IMR-90 (cell line): ENCODE data around the gene IKZF4. TPM values are rescaled to one million over a fixed set of nuclear protein-coding genes. Genes with fewer than 3 reads are reported as not detected.

ENCODE experiments used
- ATAC-seq: fragments of 200-7000 bp; cut with Tn5 transposase; 2 replicates; pipeline ENCODE4 v1.9.1; 2020; ENCODE audit warnings: low read depth, mild to moderate bottlenecking, moderate library complexity
- Bru-seq: library from RNA; stranded (reverse); fragments of 400-500 nt; gene quantifications from one replicate; lab custom pipeline; 2021; lab: Mats Ljungman, UMichigan
- BruChase-seq, 2 experiments: library from RNA; stranded (reverse); fragments of 400-500 nt; gene quantifications; one replicate each; lab custom pipeline; 2021; lab: Mats Ljungman, UMichigan
- BruUV-seq: library from RNA; stranded (reverse); fragments of 400-500 nt; replicated peaks from 2 replicates; lab custom pipeline; 2021; lab: Mats Ljungman, UMichigan
- CTCF ChIA-PET: fragments of 300-600 bp; formaldehyde crosslinking; extraction: SDS; loops from one replicate; lab custom pipeline; 2021; ENCODE audit warnings: antibody characterized with exemption; lab: Yijun Ruan, JAX
- POLR2A ChIA-PET: fragments of 300-600 bp; sonication (Branson Sonifier 250); formaldehyde crosslinking; loops from one replicate; lab custom pipeline; 2022; ENCODE audit warnings: antibody characterized with exemption; ENCODE audit not compliant: unreplicated experiment; lab: Charles Lee
- DNase-seq: peaks from one replicate; pipeline ENCODE4 v3.0.0; 2013
- H2AFZ ChIP-seq: replicated peaks from 2 replicates; pipeline ENCODE3; 2013; ENCODE audit warnings: low read length, mild to moderate bottlenecking; ENCODE audit not compliant: poor library complexity
- H2AK5ac ChIP-seq: 2 replicates; pipeline ENCODE4 v1.6.1; 2013; ENCODE audit warnings: low read depth, low read length, inconsistent platforms
- H2AK9ac ChIP-seq: replicated peaks from 2 replicates; pipeline ENCODE3; 2013; ENCODE audit warnings: mild to moderate bottlenecking, low read depth, low read length, moderate library complexity; ENCODE audit not compliant: poor library complexity
- H2BK120ac ChIP-seq: 2 replicates; pipeline ENCODE4 v1.6.1; 2013; ENCODE audit warnings: low read depth, low read length, inconsistent platforms
- H2BK15ac ChIP-seq: 3 replicates; pipeline ENCODE4 v1.6.1; 2013; ENCODE audit warnings: low read depth, low read length, inconsistent platforms
- H2BK20ac ChIP-seq: 2 replicates; pipeline ENCODE4 v1.6.1; 2013; ENCODE audit warnings: low read depth, mild to moderate bottlenecking, inconsistent platforms, low read length, moderate library complexity
- H2BK5ac ChIP-seq: 2 replicates; pipeline ENCODE4 v1.6.1; 2013; ENCODE audit warnings: mild to moderate bottlenecking, low read depth, low read length, inconsistent platforms; ENCODE audit not compliant: poor library complexity, severe bottlenecking
- H3K14ac ChIP-seq: replicated peaks from 2 replicates; pipeline ENCODE4 v1.6.1; 2013; ENCODE audit warnings: low read depth, low read length, inconsistent platforms
- H3K18ac ChIP-seq: 2 replicates; pipeline ENCODE4 v1.6.1; 2013; ENCODE audit warnings: low read depth, low read length, control low read depth
- H3K23ac ChIP-seq: 2 replicates; pipeline ENCODE4 v1.6.1; 2013; ENCODE audit warnings: low read depth, low read length, inconsistent platforms
- H3K27ac ChIP-seq: 2 replicates; pipeline ENCODE4 v1.5.1; 2013; ENCODE audit warnings: mild to moderate bottlenecking, control low read depth, low read length; ENCODE audit not compliant: insufficient read depth
- H3K27me3 ChIP-seq: 2 replicates; pipeline ENCODE4 v1.6.1; 2013; ENCODE audit warnings: low read length; ENCODE audit not compliant: control insufficient read depth, insufficient read depth
- H3K36me3 ChIP-seq: 2 replicates; pipeline ENCODE4 v1.6.1; 2013; ENCODE audit warnings: low read length, mixed read lengths; ENCODE audit not compliant: control insufficient read depth, insufficient read depth
- H3K4ac ChIP-seq: 2 replicates; pipeline ENCODE4 v1.6.1; 2013; ENCODE audit warnings: low read depth, low read length, inconsistent platforms
- H3K4me1 ChIP-seq: 2 replicates; pipeline ENCODE4 v1.6.1; 2013; ENCODE audit warnings: low read length, mixed read lengths; ENCODE audit not compliant: control insufficient read depth, insufficient read depth
- H3K4me2 ChIP-seq: 2 replicates; pipeline ENCODE4 v1.6.1; 2013; ENCODE audit warnings: low read depth, mild to moderate bottlenecking, control low read depth, low read length, moderate library complexity
- H3K4me3 ChIP-seq: 2 replicates; pipeline ENCODE4 v1.5.1; 2013; ENCODE audit warnings: low read depth, mild to moderate bottlenecking, control low read depth, low read length, moderate library complexity; ENCODE audit not compliant: insufficient read depth
- H3K56ac ChIP-seq: 2 replicates; pipeline ENCODE4 v1.6.1; 2013; ENCODE audit warnings: low read length, inconsistent platforms; ENCODE audit not compliant: insufficient read depth; ENCODE audit errors: extremely low read depth
- H3K79me1 ChIP-seq, 2 experiments: 2 replicates each; pipeline ENCODE4 v1.6.1; 2013; ENCODE audit warnings: low read length in 2 of 2, inconsistent platforms in 1 of 2, low read depth in 1 of 2
- H3K9ac ChIP-seq: 2 replicates; pipeline ENCODE4 v1.6.1; 2013; ENCODE audit warnings: low read depth, low read length, control low read depth
- H3K9me1 ChIP-seq: 2 replicates; pipeline ENCODE4 v1.6.1; 2013; ENCODE audit warnings: low read length, inconsistent platforms; ENCODE audit not compliant: insufficient read depth
- H3K9me3 ChIP-seq: 2 replicates; pipeline ENCODE4 v1.6.1; 2013; ENCODE audit warnings: low read length; ENCODE audit not compliant: control insufficient read depth, insufficient read depth
- H4K20me1 ChIP-seq: 2 replicates; pipeline ENCODE4 v1.6.1; 2013; ENCODE audit warnings: low read length, inconsistent platforms; ENCODE audit not compliant: insufficient read depth
- H4K5ac ChIP-seq: 2 replicates; pipeline ENCODE4 v1.6.1; 2013; ENCODE audit warnings: mild to moderate bottlenecking, low read depth, low read length, control low read depth
- H4K8ac ChIP-seq, 2 experiments: 2 replicates each; pipeline ENCODE4 v1.6.1; 2013; ENCODE audit warnings: low read depth in 2 of 2, low read length in 2 of 2, control low read depth in 1 of 2, inconsistent platforms in 1 of 2
- H4K91ac ChIP-seq: 2 replicates; pipeline ENCODE4 v1.6.1; 2013; ENCODE audit warnings: low read depth, low read length, inconsistent platforms; ENCODE audit not compliant: insufficient read depth
- CTCF ChIP-seq: conservative IDR thresholded peaks from 2 replicates; pipeline ENCODE4 v1.5.1; 2012; ENCODE audit warnings: mild to moderate bottlenecking, low read depth, low read length, improper control_type of control experiment
- MAZ ChIP-seq: IDR thresholded peaks from 2 replicates; pipeline ENCODE4 v1.6.1; 2012; ENCODE audit warnings: low read depth, mild to moderate bottlenecking, low read length, improper control_type of control experiment, moderate library complexity, borderline replicate concordance
- USF2 ChIP-seq: fragments of 150-350 bp; IDR thresholded peaks from 2 replicates; pipeline ENCODE4 v1.6.1; 2017; ENCODE audit warnings: mild to moderate bottlenecking, antibody characterized with exemption, low read length, low read depth
- WGBS, 2 experiments: methylation state at CpG; one replicate each; pipeline versions ENCODE4 v1.1.5 to v1.1.7; 2013; ENCODE audit warnings: missing lambda C conversion rate in 2 of 2; ENCODE audit not compliant: insufficient read length in 1 of 2; ENCODE audit errors: extremely low coverage in 2 of 2; 5-methylcytosine and 5-hydroxymethylcytosine counted together
- dilution Hi-C: fragments of 300-500 bp; cut with HindIII; formaldehyde crosslinking; loops from one replicate; pipeline ENCODE4 v1.14.3; 2018; ENCODE audit warnings: low sequenced_read_pairs; ENCODE audit not compliant: unreplicated experiment
- in situ Hi-C: fragments of 300-500 bp; cut with MboI; formaldehyde crosslinking; loops from 3 replicates; pipeline ENCODE4 v1.14.3; 2019; ENCODE audit warnings: low sequenced_read_pairs, inconsistent platforms, mixed read lengths
- intact Hi-C: fragments of 100-400 bp; cut with micrococcal nuclease; formaldehyde crosslinking; loops from 2 replicates; pipeline ENCODE4 v1.10.0; 2022
- long read RNA-seq: library from polyadenylated mRNA; unstranded; transcript quantifications from one replicate; pipeline ENCODE4 v2.0.0, GENCODE V29; 2021; ENCODE audit not compliant: unreplicated experiment
- polyA plus RNA-seq, 3 experiments: library from polyadenylated mRNA; depleted of rRNA; stranded (reverse); fragments of >200 nt; gene quantifications; 2 replicates each; pipeline ENCODE4 v1.2.3, GENCODE V29; 2012; ENCODE audit warnings: low replicate concordance in 1 of 3
- total RNA-seq: library from RNA; depleted of rRNA; stranded (reverse); fragments of >200 nt; gene quantifications from 2 replicates; pipeline ENCODE4 v1.2.3, GENCODE V29; 2012; rRNA removed

IKZF4 gene
- 1.4 and 1.8 TPM in 2 replicates for total RNA-seq
- polyA plus RNA-seq (2012; rRNA removed) = 6.6 and 7.1 TPM in 2 replicates
- polyA plus RNA-seq (2012; cell fraction: cytosol; rRNA removed) = 2.5 and 5.0 TPM in 2 replicates
- 13.2 and 19.1 TPM in 2 replicates for polyA plus RNA-seq (2012; cell fraction: nucleus; rRNA removed; ENCODE audit: low replicate concordance)
- percentile 58 among the genes with signal in this experiment for Bru-seq, nascent RNA
- percentile 73 among the genes with signal in this experiment for BruChase-seq, experiment 1, labeled RNA remaining after a 6-hour chase
- BruChase-seq, experiment 2, labeled RNA remaining after a 2-hour chase = percentile 69 among the genes with signal in this experiment
- long read RNA-seq, partial matches to known transcripts = 0 of 1 reads
- long read RNA-seq, other reads (novel, unspliced or antisense) = 1 of 1 reads

- Histone ChIP-seq H4K20me1 (no peaks in the 10 kb centered on the region), H3K4me2 (peak within 1 kb of the TSS; percentile 74), H2BK5ac (peak within 1 kb of the TSS; percentile 65), H3K9me1 (peaks cover 8% of the 10 kb centered on the region; the same call in 1 of the 2 replicates), H2AK5ac (peak within 1 kb of the TSS; percentile 94), H3K56ac (0 out of 2 replicates have a peak within 1 kb of the TSS, but pooled peaks have one; percentile 26), H3K27ac (peak within 1 kb of the TSS; percentile 70), H3K18ac (peak within 1 kb of the TSS; percentile 37), H3K79me1 (peaks cover 0 to 15% of the 10 kb centered on the region in 2 experiments; a peak in 3 of 4 replicates), H2AFZ (peak within 1 kb of the TSS; percentile 97), H3K4me1 (peaks cover 17% of the 10 kb centered on the region), H2AK9ac (peak within 1 kb of the TSS; percentile 97), H3K23ac (peak within 1 kb of the TSS; percentile 94), H4K91ac (peak within 1 kb of the TSS; percentile 79), H3K4me3 (peak within 1 kb of the TSS; percentile 26), H3K9ac (peak within 1 kb of the TSS; percentile 85), H3K9me3 (no peaks in the 10 kb centered on the region), H3K36me3 (peaks cover 9% of the 10 kb centered on the region; the same call in 1 of the 2 replicates), H3K4ac (peak within 1 kb of the TSS; percentile 89), H2BK15ac (peak within 1 kb of the TSS; percentile 70; the same call in 1 of the 3 replicates), H4K8ac (peak within 1 kb of the TSS; percentile 94 to 99), H4K5ac (peak within 1 kb of the TSS; percentile 65), H2BK120ac (peak within 1 kb of the TSS; percentile 55), H3K27me3 (no peaks in the 10 kb centered on the region), H3K14ac (peak within 1 kb of the TSS; percentile 90), H2BK20ac (no peak within 1 kb of the TSS)
- 20% methylated on average over 2 of the region's 10 CpGs; no CpG with 5 or more reads in 1 of the 2 experiments for WGBS, 2 experiments
- ChIA-PET POLR2A (interaction anchor here (0.7 kb wide), 1 partner anchor 22 kb away, joined by 4 read pairs; no protein-coding TSS in a partner anchor), CTCF (interaction anchor here (0.9 kb wide), 1 partner anchor 9 kb away, joined by 3 read pairs; no protein-coding TSS in a partner anchor)
- DNase-seq (peak; percentile 48), ATAC-seq (peak; percentile 83)
- no peak for TF ChIP-seq USF2
- TF ChIP-seq CTCF = no peak
- TF ChIP-seq MAZ = peak; percentile 38; the same call in 1 of the 2 replicates
- intact Hi-C loops (loop anchor here (1.0 kb wide), 1 partner anchor 9 kb away; no protein-coding TSS in a partner anchor), dilution Hi-C loops (no loop called here), in situ Hi-C loops (no loop called here)
- no TSS peak for BruUV-seq
These were observed at the start of gene IKZF4 for GRCh38 chr12:56020423-56021184. Gene IKZF4, plus strand, starts transcription at chr12:56021043. Its CDS starts 451 bp downstream, at chr12:56021494.
